Erythroblast (primary cell): Measurements from ENCODE around the gene AP3D1.
"Not testable (repeated sequence)": the region's sequence is repeated elsewhere in the genome, so short reads cannot be mapped to it uniquely, and the experiment has no call there.

Source experiments
- DNase-seq, 2 experiments: peaks; one replicate each; lab custom pipeline; 2025; lab: John Stamatoyannopoulos, UW
- GATA1 ChIP-seq: IDR thresholded peaks from 2 replicates; pipeline ENCODE4 v1.6.1; 2011; ENCODE audit warnings: low read depth, mild to moderate bottlenecking, control low read depth, low read length, moderate library complexity
- POLR2A ChIP-seq: IDR thresholded peaks from 2 replicates; pipeline ENCODE4 v1.6.1; 2011; ENCODE audit warnings: mild to moderate bottlenecking, low read length

Gene AP3D1

GRCh38 chr19:2089727-2090053 lies 61.7 kb downstream of the AP3D1 start:
- no peak for TF ChIP-seq GATA1
- TF ChIP-seq POLR2A = no peak
- no peak for DNase-seq

- TF ChIP-seq POLR2A (no peak), GATA1 (no peak)
- DNase-seq = no peak
Measured at GRCh38 chr19:2089001-2089711, 62.2 kb downstream of the AP3D1 start.

GRCh38 chr19:2087621-2088100 lies 63.7 kb downstream of the AP3D1 start:
- TF ChIP-seq GATA1 (no peak), POLR2A (no peak)
- no peak for DNase-seq

GRCh38 chr19:2086695-2087620 lies 64.4 kb downstream of the AP3D1 start:
- not testable (repeated sequence) for DNase-seq

GRCh38 chr19:2084993-2085720 lies 66.2 kb downstream of the AP3D1 start:
- TF ChIP-seq POLR2A (no peak), GATA1 (no peak)
- DNase-seq = no peak

GRCh38 chr19:2083174-2083854 lies 68.1 kb downstream of the AP3D1 start:
- TF ChIP-seq POLR2A = no peak
- no peak for TF ChIP-seq GATA1
- DNase-seq = no peak

GRCh38 chr19:2081873-2082810 lies 69.2 kb downstream of the AP3D1 start:
- no peak for DNase-seq

GRCh38 chr19:2080336-2080988 lies 70.9 kb downstream of the AP3D1 start:
- DNase-seq = no peak
- TF ChIP-seq GATA1 (no peak), POLR2A (no peak)

More at GRCh38 chr19:2081873-2082810, 69.2 kb downstream of the AP3D1 start:
- TF ChIP-seq GATA1 = no peak
- TF ChIP-seq POLR2A = no peak

- no peak for DNase-seq
- TF ChIP-seq POLR2A (no peak), GATA1 (no peak)
Measured at GRCh38 chr19:2079865-2080301, 71.5 kb downstream of the AP3D1 start.

GRCh38 chr19:2079076-2079864 lies 72.1 kb downstream of the AP3D1 start:
- no peak for TF ChIP-seq GATA1
- TF ChIP-seq POLR2A = no peak
- DNase-seq = no peak
